ENCODE measurements around the gene ARHGEF25.

DNA sequence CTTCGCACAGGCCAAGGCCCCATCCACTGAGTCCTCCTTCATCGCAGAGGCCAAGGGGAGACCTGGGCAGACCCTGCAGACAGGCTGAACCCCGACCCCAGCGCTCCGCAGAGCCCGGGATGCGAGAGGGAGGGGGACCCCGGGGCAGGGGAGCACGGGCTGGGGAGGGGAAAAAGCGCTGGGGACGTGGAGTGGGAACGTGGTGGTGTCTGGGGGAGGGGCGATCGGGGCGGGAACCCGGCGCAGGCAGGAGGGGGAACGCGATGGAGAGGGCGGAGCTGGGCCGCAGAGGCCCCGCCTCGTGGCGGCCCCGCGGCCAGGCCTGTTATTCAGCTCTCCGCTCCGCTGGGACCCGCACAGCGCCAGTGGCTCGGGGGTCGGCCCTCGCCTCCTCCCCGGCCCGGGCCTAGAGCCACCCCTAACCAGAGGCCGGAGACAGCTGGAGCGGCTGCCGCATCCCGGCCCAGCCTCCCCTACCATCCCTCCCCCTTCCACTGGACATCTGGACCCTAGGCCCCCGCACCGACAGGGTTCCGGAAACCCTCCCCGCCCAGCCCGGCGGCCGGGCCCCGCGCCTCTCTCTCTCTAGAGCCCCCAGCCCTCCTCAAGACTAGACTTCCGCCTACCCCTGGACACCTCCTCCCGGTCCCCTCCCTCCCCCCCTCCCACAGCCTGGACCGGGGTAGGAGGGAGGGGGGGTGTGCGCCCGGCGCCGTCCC lies at the start of gene ARHGEF25:
- TF ChIP-seq CTCF (CRISPR knock-in tag; IDR thresholded peaks at IDR 0.05) (peak; percentile 22; the same call in 1 of the 2 replicates), MIER2 (CRISPR knock-in tag; IDR thresholded peaks at IDR 0.05) (no peak), RFX1 (IDR thresholded peaks at IDR 0.05) (no peak), ZBTB20 (CRISPR knock-in tag; IDR thresholded peaks at IDR 0.05; ENCODE audit: borderline replicate concordance, low read depth) (no peak), NFRKB (IDR thresholded peaks at IDR 0.05) (no peak), KLF15 (CRISPR knock-in tag; IDR thresholded peaks at IDR 0.05; ENCODE audit: borderline replicate concordance) (0 out of 2 replicates have a peak, but pooled peaks have one; percentile 42), CHD4 (IDR thresholded peaks at IDR 0.05; ENCODE audit: borderline replicate concordance, low read length) (no peak), GATA4 (IDR thresholded peaks at IDR 0.05; ENCODE audit: borderline replicate concordance, low read depth) (peak; percentile 52; the same call in 1 of the 2 replicates), POLR2A (IDR thresholded peaks at IDR 0.05; ENCODE audit: insufficient read depth in 1 of 2, low read depth in 2 of 2, low read length in 2 of 2) (peak; percentile 49 to 80; a peak in 3 of 4 replicates)
- TF ChIP-seq, protein P1, sequence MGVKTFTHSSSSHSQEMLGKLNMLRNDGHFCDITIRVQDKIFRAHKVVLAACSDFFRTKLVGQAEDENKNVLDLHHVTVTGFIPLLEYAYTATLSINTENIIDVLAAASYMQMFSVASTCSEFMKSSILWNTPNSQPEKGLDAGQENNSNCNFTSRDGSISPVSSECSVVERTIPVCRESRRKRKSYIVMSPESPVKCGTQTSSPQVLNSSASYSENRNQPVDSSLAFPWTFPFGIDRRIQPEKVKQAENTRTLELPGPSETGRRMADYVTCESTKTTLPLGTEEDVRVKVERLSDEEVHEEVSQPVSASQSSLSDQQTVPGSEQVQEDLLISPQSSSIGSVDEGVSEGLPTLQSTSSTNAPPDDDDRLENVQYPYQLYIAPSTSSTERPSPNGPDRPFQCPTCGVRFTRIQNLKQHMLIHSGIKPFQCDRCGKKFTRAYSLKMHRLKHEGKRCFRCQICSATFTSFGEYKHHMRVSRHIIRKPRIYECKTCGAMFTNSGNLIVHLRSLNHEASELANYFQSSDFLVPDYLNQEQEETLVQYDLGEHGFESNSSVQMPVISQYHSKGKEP (CRISPR knock-in tag; IDR thresholded peaks at IDR 0.05): no peak
